ENCODE data around the gene GPR15.

GRCh38 chr3:98565237-98565643, 33.5 kb downstream of the GPR15 start:
- TF ChIP-seq POLR2A (IDR thresholded peaks at IDR 0.05) (no peak), CTCF (IDR thresholded peaks at IDR 0.05 in 8 of 11, conservative IDR thresholded peaks at IDR 0.05 in 3 of 11) (no peak), POLR2AphosphoS5 (IDR thresholded peaks at IDR 0.05) (no peak)

Data from spleen (tissue), 7 donors.